ENCODE measurements around the gene CDH22. TPM values are rescaled to one million over a fixed set of nuclear protein-coding genes. Genes with fewer than 3 reads are reported as not detected.

CDH22 gene
- total and polyA plus RNA-seq, 12 donors, result 0.19 to 2.9 (median 0.97) TPM; not detected in 4

DNA sequence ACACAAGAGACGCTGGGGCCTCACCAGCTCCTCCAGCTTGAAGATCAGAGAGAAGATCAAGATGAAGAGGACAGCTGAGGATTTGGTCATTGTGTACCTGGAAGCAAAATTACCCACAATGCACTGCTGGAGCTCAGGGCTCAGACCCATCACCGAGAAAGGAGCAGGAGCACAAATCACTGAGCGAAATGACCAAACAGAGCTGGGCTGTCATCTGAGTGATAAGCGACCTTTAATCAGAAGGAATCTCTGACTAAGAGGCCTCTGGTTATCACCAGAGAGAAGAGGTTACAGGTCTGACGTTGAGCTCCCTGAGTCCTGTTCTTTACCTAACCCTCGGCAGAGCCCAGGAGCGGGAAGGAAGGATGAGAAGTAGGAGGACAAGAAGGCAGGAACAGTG, 47.5 kb upstream of the CDH22 start:
- peak in 2 of 7 donors; percentile 42 to 47 for DNase-seq
- Histone ChIP-seq H3K4me1 (replicated peaks in 1 of 2) (peaks cover 32 to 49% of the 10 kb centered on the region in 2 donors), H3K9me3 (replicated peaks in 1 of 3) (no peaks in the 10 kb centered on the region), H3K4me3 (no peak overlapping the region), H3K27me3 (no peaks in the 10 kb centered on the region), H3K27ac (peak overlapping the region in 3 of 5 donors; percentile 13 to 84 (median 73)), H3K36me3 (replicated peaks in 1 of 2) (no peaks in the 10 kb centered on the region)
- TF ChIP-seq POLR2A (IDR thresholded peaks at IDR 0.05), result no peak
- TF ChIP-seq, protein P1, sequence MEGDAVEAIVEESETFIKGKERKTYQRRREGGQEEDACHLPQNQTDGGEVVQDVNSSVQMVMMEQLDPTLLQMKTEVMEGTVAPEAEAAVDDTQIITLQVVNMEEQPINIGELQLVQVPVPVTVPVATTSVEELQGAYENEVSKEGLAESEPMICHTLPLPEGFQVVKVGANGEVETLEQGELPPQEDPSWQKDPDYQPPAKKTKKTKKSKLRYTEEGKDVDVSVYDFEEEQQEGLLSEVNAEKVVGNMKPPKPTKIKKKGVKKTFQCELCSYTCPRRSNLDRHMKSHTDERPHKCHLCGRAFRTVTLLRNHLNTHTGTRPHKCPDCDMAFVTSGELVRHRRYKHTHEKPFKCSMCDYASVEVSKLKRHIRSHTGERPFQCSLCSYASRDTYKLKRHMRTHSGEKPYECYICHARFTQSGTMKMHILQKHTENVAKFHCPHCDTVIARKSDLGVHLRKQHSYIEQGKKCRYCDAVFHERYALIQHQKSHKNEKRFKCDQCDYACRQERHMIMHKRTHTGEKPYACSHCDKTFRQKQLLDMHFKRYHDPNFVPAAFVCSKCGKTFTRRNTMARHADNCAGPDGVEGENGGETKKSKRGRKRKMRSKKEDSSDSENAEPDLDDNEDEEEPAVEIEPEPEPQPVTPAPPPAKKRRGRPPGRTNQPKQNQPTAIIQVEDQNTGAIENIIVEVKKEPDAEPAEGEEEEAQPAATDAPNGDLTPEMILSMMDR (IDR thresholded peaks at IDR 0.05), result no peak
- intact Hi-C loops (cut with DNase I), result no loop called here
- 28 to 54% (median 46%) methylated on average over 7 of the region's 7 CpGs for WGBS, 4 donors

DNA sequence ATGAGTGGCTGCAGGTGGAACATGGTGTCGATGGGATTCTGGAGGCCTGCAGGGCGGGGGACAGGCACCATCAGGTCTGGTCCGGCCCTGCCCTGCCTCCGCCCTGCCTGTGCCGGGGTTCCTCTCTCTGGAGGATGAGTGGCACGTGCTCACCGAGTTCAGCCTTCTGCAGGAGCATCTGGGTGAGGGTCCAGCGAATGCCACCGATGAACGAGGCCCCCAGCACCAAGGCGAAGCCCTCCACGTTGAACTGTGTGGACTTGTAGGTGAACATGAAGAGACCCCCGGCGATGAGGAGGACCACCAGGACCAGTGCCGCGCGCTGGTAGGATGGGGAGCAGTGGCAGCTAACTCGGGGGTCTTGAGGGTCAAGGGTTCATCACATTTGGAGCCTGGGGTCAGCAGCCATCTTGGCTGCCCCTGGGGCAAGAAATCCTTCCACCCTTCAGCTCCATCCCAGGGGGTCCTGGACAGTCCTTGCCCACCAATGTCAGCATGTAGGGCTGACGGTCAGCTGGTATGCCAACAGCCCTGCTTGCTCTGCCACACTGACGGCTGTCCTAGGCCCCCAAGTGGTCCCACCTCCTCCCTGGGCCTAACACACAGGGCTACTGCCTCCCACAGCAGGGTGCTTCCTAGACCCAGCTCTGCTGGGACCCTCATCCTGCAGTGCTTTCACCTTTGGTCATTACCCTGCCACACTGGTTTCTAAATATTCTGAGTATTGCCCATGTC, 46.8 kb upstream of the CDH22 start:
- peaks cover 36 to 56% of the 10 kb centered on the region in 2 donors for H3K4me1 ChIP-seq (replicated peaks in 1 of 2)
- TF ChIP-seq, protein P1 (IDR thresholded peaks at IDR 0.05), result no peak
- no peak for TF ChIP-seq POLR2A (IDR thresholded peaks at IDR 0.05)
- no peaks in the 10 kb centered on the region for H3K9me3 ChIP-seq (replicated peaks in 1 of 3)
- intact Hi-C loops (cut with DNase I), result no loop called here
- peak overlapping the region in 1 of 5 donors; percentile 84 for H3K27ac ChIP-seq
- no peak for DNase-seq
- no peaks in the 10 kb centered on the region for H3K36me3 ChIP-seq (replicated peaks in 1 of 2)
- H3K27me3 ChIP-seq, result no peaks in the 10 kb centered on the region
- H3K4me3 ChIP-seq, result no peak overlapping the region
- WGBS, 4 donors, result 87 to 94% (median 92%) methylated on average over 14 to 20 of the region's 20 CpGs

DNA sequence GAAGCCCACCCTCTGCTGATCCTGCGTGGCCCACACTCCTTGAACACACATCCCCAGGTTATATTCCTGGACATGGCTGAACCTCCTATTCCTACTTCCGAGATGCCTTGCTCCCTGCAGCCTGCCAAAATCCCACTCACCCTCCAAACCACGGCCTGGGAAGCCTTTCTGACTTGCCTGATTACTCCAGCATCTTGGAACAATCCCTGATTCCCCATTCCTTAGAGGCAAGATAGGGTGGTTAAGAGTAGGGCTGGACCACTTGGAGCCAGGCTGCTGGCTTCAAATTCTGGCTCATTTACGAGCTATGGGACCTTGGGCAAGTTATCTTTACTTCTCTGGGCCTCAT, 45.9 kb upstream of the CDH22 start:
- no peaks in the 10 kb centered on the region for H3K9me3 ChIP-seq (replicated peaks in 1 of 3)
- no peak overlapping the region for H3K27ac ChIP-seq
- no peak for DNase-seq
- WGBS, 4 donors, result 81 to 89% (median 88%) methylated on average over 4 of the region's 4 CpGs
- H3K36me3 ChIP-seq (replicated peaks in 1 of 2), result no peaks in the 10 kb centered on the region
- intact Hi-C loops (cut with DNase I), result no loop called here
- no peaks in the 10 kb centered on the region for H3K27me3 ChIP-seq
- H3K4me3 ChIP-seq, result no peak overlapping the region
- TF ChIP-seq POLR2A (IDR thresholded peaks at IDR 0.05), result no peak
- TF ChIP-seq, protein P1 (IDR thresholded peaks at IDR 0.05), result no peak
- H3K4me1 ChIP-seq (replicated peaks in 1 of 2), result peaks cover 39 to 65% of the 10 kb centered on the region in 2 donors

DNA sequence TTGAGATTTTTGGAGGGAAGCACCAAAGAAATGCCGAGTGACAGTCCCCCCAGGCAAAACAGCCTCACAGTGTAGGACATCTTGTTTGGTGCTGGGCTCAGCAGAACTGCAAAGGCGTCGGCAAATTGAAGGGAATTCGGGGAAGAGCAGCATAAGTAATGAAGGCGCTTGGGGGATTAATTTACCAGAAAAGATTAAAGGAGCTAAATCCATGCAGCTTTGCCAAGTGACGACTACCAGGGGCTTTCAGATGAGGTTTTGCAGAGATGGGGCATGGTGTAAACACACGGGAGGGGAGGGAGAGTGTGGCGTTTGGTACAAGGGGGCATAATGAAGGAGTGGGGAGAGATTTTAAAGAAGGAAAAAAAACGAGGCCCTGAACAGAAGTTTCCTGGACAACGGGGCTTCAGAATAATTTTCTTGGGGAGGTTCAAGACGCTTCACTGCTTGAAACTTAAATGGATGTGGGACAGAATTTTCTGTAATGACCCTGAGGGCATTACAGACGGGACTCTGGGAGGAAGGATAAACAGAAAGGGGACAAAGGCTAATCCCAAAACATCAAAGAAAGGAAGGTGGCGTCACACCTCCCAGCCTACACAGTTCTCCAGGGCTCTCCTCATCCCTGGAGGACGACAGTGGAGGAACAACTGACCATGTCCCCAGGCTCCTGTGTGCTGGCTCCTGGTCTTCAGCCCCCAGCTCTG, 45.4 kb upstream of the CDH22 start:
- peaks cover 35 to 62% of the 10 kb centered on the region in 2 donors for H3K4me1 ChIP-seq (replicated peaks in 1 of 2)
- no peaks in the 10 kb centered on the region for H3K36me3 ChIP-seq (replicated peaks in 1 of 2)
- intact Hi-C loops (cut with DNase I), result no loop called here
- DNase-seq, result no peak
- no peak overlapping the region for H3K4me3 ChIP-seq
- no peak overlapping the region for H3K27ac ChIP-seq
- no peaks in the 10 kb centered on the region for H3K27me3 ChIP-seq
- WGBS, 4 donors, result 84 to 85% (median 84%) methylated on average over 14 of the region's 14 CpGs
- TF ChIP-seq POLR2A (IDR thresholded peaks at IDR 0.05), result no peak
- no peaks in the 10 kb centered on the region for H3K9me3 ChIP-seq (replicated peaks in 1 of 3)

Data from adrenal gland (tissue), 12 donors.